DMS 273 (cell line): ENCODE measurements around the gene ZFP36L1.
"Not testable (repeated sequence)": the region's sequence is repeated elsewhere in the genome, so short reads cannot be mapped to it uniquely, and the experiment has no call there.

Source experiments
- DNase-seq: peaks from one replicate; lab custom pipeline; 2025; ENCODE audit not compliant: unreplicated experiment; lab: John Stamatoyannopoulos, UW

Gene ZFP36L1

GRCh38 chr14:68766299-68767247 lies 26.3 kb downstream of the ZFP36L1 start:
- DNase-seq: no peak

- DNase-seq: not testable (repeated sequence)
Observed at GRCh38 chr14:68763843-68764242, 29.0 kb downstream of the ZFP36L1 start.

DNA sequence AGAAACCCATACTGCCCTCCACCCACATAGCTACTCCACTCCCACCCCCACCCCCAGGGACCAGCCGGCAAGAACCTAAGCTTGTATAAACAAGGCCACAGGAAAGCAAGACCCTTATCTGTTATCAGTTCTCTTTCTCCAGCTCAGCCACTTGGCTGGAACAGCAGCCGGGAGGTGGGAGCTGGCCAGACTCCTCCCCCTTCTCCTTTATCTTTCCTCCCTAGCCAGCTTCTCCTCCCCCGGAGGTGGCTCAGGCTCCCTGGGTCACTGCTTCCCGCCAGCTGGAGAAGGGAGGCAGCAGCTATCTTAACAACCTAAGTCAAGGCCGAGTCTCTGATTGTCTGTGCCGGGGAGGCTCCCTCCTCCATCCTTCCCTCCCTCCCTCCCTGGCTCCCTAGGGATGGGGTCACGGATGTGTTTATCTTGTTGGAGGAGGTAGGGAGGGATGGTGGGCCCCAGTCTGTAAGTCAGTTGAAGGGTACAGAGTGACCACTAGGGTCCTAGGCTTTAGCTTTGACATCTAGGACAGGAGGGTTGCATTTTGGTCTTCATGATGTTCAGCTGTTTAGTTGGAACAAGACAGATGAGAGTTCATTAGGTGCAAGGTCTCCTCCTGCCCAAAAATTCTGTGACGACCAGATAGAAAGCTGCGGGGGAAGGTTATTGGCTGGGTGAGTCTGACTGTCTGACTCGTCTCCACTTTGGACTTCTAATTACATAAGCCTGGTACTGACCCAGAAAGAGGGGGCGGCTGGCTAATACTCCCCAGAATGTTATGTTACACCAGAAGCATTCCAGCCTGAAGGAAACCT lies 29.7 kb downstream of the ZFP36L1 start:
- DNase-seq: peak; percentile 86

DNA sequence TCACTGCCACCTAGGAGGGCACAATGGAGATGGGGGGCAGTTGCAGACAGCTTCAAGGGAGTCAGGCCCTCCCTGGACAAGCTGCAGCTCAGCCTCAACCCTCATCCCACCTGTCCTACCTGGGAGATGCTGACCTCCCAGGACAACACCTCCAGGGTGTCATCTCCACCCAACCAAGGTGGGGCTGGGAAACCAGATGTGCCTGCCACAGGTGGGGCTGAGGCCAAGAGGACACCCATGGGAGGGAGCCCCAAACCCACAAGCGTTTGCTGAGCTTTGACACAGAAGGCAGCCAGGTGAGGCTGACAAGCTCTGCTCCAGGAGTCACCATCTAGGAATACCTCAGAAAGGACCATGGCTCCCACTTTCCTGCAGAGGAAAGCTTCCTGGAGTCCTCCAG lies 31.5 kb downstream of the ZFP36L1 start:
- DNase-seq: no peak

DNA sequence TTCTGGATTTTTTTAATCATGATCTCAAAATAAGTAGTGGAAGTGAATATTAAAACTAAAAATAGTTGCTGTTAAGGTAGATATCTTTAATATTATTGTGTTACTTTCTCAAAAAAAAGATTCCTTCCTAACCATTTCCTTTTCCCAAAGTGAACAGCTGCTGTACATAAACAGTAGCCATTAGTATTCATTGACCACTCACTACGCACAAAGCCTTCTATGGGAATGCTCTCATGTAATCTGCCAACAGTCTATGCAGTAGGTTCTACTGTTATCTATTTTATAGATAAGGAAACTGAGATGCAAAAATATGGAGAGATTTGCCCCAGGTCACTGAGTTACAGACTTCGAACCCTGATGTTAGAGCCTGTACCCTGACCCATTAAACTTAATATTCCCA lies 32.1 kb downstream of the ZFP36L1 start:
- DNase-seq: no peak

DNA sequence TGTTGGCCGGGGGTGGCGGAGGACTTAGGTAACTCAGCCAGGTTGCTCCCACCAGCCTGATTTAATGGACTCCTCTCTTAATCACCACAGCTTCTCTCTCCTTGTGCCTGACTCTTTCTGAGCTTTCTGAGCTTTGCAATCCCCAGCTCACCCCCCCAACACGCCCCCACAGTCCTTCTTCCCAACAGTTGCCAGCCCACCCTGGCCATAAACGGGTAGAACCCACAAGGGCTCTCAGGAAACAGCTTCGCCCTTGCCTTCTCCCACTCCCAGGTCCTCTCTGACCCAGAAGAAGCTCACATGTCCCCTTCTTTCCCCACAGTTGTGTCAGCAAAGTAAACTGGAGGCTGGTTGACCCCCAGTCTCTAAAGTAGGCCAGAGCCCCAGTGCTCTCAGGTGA lies 32.9 kb downstream of the ZFP36L1 start:
- no peak for DNase-seq

- DNase-seq: no peak
Observed at GRCh38 chr14:68759017-68759560, 33.8 kb downstream of the ZFP36L1 start.

GRCh38 chr14:68758301-68758700 lies 34.6 kb downstream of the ZFP36L1 start:
- DNase-seq: no peak

DNA sequence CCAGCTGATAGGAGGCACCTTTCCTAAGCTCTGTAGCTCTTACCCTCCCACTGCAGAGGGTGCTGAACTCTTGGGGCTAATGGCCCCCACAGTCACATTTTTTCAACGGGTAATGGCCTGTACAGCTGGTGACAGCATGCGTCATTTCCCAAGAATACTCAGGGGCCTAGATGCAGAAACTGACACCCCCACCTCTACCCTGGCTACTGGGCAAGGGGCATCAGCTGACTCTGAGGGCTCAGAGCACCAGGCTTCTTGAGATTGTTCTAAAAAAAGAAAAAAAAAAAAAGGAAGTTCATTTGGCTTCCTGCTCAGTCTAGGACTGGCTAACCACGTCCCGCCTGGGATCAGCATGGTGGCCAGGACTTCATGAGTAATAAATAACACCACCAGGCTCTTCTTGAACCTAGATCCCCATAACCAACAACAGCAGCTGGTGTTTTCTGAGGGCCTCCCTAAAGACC lies 35.2 kb downstream of the ZFP36L1 start:
- peak; percentile 8 for DNase-seq

GRCh38 chr14:68756734-68757133 lies 36.1 kb downstream of the ZFP36L1 start:
- DNase-seq: no peak

DNA sequence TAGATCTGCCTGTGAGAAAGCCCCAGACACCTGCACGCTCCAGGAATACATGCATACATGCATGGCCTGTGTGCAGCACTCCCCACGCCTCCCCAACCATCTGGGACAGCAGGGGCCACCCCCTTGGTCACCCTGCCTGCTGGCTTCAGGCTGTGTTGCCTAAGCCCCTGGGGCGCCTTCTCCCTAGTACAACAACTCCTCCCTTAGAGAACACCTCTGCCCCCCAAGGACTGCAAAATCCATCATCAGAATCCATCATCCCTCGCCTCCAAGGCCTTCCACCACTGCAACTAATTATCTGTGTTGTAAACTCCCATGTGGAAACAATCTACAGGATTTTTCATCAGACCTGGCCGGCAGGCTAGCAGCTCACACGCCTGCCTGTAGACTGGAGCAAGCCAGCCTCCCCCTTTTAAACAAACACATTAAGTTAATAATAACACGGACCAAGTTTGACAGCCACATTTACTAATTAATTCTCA lies 36.8 kb downstream of the ZFP36L1 start:
- no peak for DNase-seq

- DNase-seq: no peak
Observed at GRCh38 chr14:68755016-68755353, 37.9 kb downstream of the ZFP36L1 start.

- DNase-seq: no peak
Observed at GRCh38 chr14:68753690-68754089, 39.2 kb downstream of the ZFP36L1 start.

DNA sequence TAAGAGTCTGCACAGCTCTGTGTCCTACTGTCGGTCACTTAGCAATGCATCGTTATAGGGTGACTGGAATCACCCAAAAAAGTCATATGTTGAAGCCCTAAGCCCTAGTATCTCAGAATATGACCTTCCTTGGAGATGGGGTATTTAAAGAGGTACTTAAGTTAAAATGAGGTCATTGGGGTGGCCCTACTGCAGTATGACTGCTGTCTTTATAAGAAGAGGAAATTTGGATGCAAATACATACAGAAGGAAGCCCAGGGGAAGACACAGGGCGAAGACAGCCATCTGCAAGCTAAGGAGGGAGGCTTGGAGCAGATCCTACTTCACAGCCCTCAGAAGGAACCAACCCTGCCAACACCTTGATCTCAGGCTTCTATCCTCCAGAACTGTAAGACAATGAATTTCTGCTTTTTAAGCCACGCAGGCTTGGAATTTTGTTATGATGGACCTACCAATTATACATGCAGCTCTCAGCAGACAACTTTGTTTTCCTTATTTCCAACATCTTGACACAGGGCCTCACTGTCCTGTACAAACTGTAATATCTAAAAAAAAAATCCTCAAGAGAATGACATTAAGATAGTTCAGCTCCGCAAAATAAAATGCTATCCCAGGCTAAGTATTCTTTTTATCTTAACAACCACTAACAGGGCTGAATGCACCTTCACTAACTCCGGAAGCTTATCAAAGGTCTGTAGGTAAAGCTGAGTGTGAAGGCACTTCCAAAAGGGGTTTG lies 40.4 kb downstream of the ZFP36L1 start:
- DNase-seq: no peak

DNA sequence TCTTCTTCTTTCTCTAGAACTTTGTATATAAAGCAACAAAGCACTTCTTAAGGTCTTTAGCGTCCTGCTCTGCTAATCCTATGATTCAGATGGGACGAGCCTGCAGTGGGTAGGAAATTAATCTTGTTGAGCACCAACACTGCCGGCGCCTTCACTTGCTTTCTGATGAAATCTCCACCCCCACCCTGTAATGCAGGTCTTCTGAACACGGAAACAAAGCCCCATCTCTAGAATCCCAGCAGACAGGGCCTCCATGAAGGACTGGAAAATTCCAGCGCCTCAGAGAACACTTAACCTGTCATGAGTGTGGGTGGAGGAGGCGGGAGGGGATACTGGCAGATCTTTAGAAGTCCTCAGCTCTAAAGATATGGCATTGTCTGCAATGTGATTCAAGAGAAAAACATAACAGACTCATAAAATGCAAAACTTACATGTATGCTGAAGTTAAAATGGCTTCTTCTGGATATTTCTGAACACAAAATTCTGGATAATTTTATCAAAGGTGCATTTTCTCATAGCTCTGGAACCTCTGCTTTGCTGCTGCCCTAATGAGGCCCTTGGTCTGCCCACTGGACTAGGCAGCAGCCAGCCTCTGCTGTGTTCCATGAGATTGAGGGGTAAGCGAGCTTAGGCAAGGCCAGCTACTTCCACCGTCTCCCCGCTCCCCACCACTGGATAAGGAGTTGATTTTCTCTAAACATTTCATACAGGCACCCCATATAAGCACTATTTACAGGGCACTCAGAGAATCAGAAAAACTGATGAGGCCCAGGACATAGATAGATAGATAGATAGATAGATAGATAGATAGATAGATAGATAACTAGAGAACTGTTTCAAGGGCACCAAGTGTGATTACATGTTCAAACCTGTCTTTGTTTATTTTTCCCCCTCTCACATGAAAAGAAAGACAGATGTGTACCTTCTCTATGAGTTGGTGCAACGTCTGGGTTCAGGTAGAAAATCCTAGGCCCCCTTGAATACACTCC lies 43.1 kb downstream of the ZFP36L1 start:
- no peak for DNase-seq

GRCh38 chr14:68748691-68749090 lies 44.2 kb downstream of the ZFP36L1 start:
- DNase-seq: no peak

GRCh38 chr14:68748260-68748659 lies 44.6 kb downstream of the ZFP36L1 start:
- DNase-seq: no peak

DNA sequence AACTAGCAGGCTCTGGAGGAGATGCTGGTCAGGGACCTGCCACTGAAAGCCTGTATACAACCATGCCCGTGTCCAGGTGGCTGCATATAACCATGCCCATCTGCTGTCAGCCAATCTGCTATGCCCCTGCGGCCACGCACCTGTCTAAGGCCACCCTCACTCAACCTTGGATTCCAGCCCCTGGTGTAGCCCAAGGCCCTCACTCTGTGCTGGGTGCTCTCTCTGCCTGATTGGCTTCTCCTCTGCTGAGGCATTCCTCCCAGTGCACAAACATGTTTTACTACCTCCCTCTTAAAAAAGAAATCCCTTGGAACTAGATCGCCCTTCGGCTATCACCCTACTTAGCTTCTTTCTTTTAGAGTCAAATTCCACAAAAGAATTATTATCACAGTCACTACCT lies 45.5 kb downstream of the ZFP36L1 start:
- no peak for DNase-seq

DNA sequence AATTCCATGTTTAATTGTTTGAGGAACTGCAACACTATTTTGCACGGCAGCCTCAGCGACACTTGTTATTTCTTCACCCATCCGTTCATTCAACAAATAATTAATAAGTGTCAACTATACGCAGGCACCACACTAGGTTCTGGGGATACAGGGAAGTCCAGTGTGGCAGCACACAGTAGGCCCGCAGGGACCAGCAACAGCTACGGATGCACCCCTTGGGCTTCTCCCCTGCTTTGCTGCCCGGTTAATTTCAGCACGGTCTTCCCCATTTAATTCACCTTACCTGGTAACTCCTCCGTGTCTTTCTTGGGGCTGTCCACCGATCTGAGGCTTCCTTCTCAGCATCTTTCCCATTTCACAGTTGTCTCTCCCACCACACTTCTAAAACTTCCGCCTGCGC lies 48.3 kb downstream of the ZFP36L1 start:
- DNase-seq: no peak
